Erythroblast (primary cell): ENCODE data around the gene CUX1.

Experiments used
- GATA1 ChIP-seq: IDR thresholded peaks from 2 replicates; pipeline ENCODE4 v1.6.1; 2011; ENCODE audit warnings: low read depth, mild to moderate bottlenecking, control low read depth, low read length, moderate library complexity
- POLR2A ChIP-seq: IDR thresholded peaks from 2 replicates; pipeline ENCODE4 v1.6.1; 2011; ENCODE audit warnings: mild to moderate bottlenecking, low read length

DNA sequence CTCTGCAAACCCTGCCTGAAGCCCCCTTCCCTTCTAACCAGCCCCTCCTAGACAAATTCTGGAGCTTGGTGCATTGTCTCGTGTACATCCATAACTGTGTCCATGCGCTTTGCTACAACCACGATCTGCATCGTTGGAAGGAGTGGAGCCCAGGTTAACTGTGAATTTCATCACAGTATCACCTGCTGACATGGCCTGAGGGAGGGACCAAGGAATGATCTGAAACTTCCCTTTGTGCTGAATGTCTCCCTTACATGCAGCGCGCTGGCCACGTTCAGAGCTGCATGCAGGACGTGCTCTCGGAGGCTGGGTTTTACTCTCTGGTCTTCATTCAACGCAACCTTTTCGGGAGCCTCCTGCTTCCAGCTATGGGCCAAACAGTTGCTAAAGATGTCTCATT lies 222.3 kb downstream of the CUX1 start:
- TF ChIP-seq POLR2A (no peak), GATA1 (no peak)
